HAP-1 (cell line): ENCODE results near the gene HCN2.
A peak's percentile ranks its signal among the peaks of the same experiment; 100 is the strongest.

Experiments
- DNase-seq, 2 experiments: peaks; one replicate each; pipeline ENCODE4 v3.0.0-alpha.2; 2016 to 2020; ENCODE audit warnings: low spot score in 2 of 2
- H3K27me3 ChIP-seq: fragments of 250-450 bp; sonication (Bioruptor Pico); 2 replicates; pipeline ENCODE4 v1.5.1; 2020; ENCODE audit warnings: low read depth, mild to moderate bottlenecking, moderate library complexity
- H3K36me3 ChIP-seq: fragments of 250-450 bp; sonication (Bioruptor Pico); replicated peaks from 2 replicates; pipeline ENCODE4 v1.5.1; 2020; ENCODE audit warnings: mild to moderate bottlenecking
- H3K4me1 ChIP-seq: fragments of 250-450 bp; sonication (Bioruptor Pico); 2 replicates; pipeline ENCODE4 v1.5.1; 2020; ENCODE audit warnings: mild to moderate bottlenecking
- H3K4me3 ChIP-seq: fragments of 250-450 bp; sonication (Bioruptor Pico); 2 replicates; pipeline ENCODE4 v1.5.1; 2020; ENCODE audit warnings: mild to moderate bottlenecking, moderate library complexity
- H3K9me3 ChIP-seq: fragments of 250-450 bp; sonication (Bioruptor Pico); 2 replicates; pipeline ENCODE4 v1.5.1; 2020; ENCODE audit warnings: mild to moderate bottlenecking, moderate library complexity
- in situ Hi-C: fragments of 300-500 bp; cut with MboI; formaldehyde crosslinking; loops from 3 replicates; pipeline ENCODE4 v1.14.3; 2020; ENCODE audit warnings: low sequenced_read_pairs, inconsistent platforms, mixed read lengths

Gene HCN2

DNA sequence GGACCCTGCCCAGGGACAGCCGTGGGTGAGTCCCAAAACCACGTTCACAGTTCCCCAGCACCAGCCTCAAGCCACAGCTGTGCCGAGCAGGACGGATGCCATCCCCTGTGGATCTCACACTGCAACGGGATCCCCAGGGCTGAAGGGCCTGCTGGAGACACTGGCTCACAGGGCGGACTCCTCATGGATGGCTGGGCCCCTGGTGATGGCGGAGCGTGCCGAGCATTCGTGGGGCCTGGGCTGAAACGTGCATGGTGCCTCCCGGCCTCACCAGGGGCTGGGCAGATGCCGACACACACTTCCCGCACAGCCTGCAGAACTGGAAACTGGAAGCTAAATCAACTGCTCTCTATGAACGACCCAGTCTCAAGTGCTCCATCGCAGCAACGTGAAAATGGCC, 63.7 kb downstream of the HCN2 start:
- Histone ChIP-seq H3K4me3 (no peak overlapping the region), H3K9me3 (no peaks in the 10 kb centered on the region), H3K27me3 (no peaks in the 10 kb centered on the region), H3K4me1 (no peaks in the 10 kb centered on the region), H3K36me3 (peaks cover 77% of the 10 kb centered on the region)
- DNase-seq = no peak
- in situ Hi-C loops = no loop called here

DNA sequence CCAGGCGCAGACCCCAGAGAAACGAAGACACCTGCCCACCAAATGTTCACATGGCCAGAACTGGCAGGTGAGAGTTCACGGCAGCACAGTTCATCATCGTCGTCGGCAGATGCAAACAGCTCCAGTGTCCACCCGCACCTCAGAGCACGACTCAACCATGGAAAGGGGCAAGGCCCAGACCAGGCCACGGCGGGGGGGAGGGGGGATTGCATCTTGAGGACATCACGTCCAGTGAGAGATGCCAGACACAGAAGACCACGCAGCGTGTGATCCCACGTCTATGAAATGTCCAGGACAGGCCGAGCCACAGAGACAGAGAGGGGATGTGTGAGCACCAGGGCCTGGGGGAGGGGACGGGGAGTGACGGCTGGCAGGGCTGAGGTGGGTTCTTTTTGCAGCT, 66.0 kb downstream of the HCN2 start:
- in situ Hi-C loops = no loop called here
- Histone ChIP-seq H3K36me3 (peaks cover 76% of the 10 kb centered on the region), H3K4me1 (no peaks in the 10 kb centered on the region; the same call in 1 of the 2 replicates), H3K27me3 (no peaks in the 10 kb centered on the region), H3K4me3 (no peak overlapping the region), H3K9me3 (no peaks in the 10 kb centered on the region)
- DNase-seq = no peak

DNA sequence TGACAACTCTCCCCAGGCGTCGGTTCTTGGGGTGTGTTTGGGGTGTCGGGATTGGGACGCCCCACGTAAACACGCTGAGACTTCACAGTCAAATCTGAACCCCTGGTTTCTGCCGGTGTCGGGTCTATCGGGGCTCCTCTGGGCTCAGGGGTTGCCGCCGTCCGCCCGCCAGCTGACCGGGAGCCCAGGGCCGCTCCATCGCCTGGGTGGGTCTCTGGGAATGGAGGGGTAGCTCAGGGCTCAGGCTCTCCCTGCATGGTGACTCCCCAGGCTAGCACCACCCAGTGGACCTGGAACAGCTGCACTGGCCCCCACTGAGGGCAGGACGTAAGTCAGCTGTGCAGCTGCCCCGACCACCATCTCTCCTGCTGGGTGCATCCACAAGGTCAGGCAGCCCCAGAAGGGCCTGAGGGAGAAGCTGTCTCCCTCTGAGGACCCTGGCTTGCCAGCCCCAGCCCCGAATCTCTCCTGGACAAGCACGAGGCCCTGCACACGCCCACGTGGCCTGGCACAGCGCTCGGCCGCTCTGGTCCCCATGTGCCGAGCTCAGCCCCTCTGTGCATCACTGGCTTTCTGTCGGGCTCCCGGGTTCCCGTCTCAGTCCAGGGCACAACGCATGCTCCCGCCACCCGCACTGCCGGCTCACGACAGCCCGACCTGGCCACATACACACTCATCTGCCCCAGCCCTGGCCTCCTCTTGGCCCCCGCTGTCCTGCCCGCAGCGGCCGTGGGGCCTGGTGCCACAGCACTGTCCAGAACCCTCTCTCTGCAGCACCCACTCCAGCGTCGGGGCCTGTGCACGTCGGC, 67.3 kb downstream of the HCN2 start:
- H3K36me3 ChIP-seq = peaks cover 76% of the 10 kb centered on the region
- no peaks in the 10 kb centered on the region for H3K27me3 ChIP-seq
- H3K9me3 ChIP-seq = no peaks in the 10 kb centered on the region
- DNase-seq = no peak
- no peak overlapping the region for H3K4me3 ChIP-seq
- in situ Hi-C loops = no loop called here
- H3K4me1 ChIP-seq = peaks cover 7% of the 10 kb centered on the region

DNA sequence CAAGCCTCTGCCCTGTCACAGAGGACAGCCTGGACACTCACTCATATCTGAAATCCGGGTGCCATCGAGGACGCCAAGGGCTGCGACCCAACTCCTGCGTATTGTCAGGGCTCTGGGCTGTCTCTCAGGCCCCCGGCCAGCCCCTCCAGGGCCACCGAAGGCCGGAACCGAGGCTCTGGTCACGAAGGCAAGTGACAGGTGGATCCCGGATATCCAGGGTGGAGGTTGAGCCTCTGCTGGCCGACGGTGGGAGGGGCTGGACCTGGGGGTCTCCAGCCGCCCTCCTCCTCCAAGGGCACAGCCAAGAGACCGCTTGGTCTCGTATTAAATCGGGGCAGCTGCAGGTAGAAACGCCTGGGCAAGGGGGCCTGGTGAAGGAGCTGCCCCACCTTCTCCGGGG, 67.9 kb downstream of the HCN2 start:
- Histone ChIP-seq H3K36me3 (peaks cover 76% of the 10 kb centered on the region), H3K9me3 (no peaks in the 10 kb centered on the region), H3K27me3 (no peaks in the 10 kb centered on the region), H3K4me1 (peaks cover 7% of the 10 kb centered on the region), H3K4me3 (no peak overlapping the region)
- DNase-seq = no peak
- in situ Hi-C loops = no loop called here

DNA sequence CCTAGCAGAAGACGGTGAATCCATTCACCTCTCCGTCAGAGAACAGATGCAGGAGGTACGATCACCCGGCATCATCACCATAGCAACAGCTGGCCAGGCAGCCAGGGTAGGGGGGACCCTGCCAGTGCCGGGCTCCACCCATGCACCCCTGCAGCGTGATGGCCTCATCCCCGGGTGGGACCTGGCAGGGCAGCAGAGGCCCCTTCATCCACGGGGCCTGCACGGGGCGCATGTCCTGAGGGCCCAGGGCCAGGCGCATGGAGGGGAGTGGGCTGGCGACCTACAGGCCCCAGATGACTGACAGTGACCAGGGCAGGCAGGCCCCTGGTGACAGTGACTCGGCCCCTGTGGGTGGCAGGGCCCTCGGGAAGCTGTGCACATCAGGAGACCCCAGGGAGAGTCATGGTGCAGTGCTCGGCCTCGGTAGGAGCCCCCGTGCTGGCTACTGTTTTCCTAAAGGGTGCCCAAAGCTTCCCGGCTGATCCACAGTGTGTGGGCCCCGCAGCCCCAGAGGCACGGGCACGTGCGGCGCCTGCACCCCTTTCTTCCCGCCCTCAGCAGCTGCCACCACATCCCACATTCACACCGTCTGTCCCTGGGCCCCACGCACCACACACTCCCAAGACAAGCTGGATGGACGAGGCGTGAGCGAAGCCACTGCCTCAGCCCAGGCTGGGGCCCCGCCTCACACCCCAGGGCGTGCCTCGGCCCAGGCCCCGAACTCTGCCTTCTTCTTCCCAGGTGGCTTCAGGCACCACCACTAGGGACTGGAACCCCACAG, 68.6 kb downstream of the HCN2 start:
- DNase-seq = no peak
- in situ Hi-C loops = no loop called here
- no peak overlapping the region for H3K4me3 ChIP-seq
- no peaks in the 10 kb centered on the region for H3K9me3 ChIP-seq
- peaks cover 75% of the 10 kb centered on the region for H3K36me3 ChIP-seq
- peaks cover 7% of the 10 kb centered on the region for H3K4me1 ChIP-seq
- no peaks in the 10 kb centered on the region for H3K27me3 ChIP-seq

DNA sequence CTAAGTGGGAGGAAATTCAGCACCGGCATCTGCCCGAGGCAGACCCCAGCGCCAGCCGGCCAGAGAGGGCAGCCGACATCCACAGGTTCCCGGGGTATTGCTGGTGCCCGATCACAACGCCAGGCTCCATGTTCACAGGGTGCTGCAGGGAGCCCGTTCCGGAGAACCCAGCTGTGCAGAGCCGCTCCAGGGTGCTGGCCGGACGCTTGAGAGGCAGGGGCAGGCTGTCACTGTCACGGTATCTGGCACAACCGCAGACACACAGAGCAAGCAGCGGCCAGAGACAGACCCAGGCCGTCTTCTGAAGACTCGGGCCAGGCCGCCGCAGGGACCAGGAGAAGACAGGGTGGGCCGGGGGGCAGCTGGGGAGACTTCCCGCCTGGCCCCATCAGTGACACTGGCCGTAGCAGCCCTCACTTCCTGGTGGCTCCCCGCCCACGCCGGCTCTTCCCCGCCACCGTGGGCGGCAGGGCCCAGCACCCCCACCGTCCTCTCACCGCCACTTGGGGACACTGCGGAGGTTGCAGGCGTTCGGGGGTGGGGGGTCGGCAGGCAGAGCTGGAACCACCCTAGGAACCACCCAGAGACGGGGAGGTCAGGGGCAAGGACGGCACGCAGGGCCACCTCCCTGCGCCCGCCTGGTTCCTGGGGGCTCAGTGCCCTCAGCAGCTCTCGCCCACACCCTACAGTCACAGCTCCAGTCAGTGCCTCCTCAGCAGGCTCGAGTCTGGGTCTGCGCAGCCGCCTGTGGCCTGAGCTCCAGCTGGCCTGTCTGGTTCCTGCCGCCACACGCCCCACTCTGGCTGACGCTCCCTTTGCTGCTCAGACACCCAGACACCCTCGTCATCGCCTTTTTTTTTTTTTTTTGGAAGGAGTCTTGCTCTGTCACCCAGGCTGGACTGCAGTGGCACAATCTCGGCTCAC, 69.5 kb downstream of the HCN2 start:
- in situ Hi-C loops = no loop called here
- no peak for DNase-seq

DNA sequence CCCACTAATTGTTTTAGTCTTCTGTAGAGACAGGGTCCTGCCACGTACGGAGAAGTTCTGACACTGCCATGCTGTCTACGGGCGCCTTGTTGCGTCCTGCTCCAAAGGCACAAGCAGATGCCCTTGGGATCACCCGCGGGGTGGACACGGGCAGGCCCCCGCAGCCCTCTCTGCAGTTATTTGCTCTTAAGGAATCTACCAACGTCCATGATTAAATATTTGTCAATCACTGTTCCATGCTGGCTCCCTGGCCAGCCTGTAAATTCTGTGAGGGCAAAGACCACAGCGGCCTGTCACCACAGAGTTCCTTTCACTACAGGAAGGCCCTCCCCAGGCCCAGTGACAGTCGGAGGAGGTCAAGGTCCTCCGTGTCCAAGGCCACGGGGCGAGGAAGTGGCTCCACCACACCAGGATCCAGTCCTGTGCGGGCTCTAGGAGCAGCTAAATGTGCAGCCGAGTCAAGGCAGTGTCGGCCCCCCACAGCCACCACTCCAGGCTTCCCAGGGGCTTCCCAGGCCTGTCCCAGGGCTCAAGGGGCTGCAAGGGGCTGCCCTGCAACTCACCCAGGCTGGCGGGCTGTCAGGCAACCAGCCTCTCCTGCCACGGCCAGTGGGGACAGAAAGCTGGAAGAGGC, 71.2 kb downstream of the HCN2 start:
- Histone ChIP-seq H3K4me3 (peak overlapping the region; percentile 86), H3K9me3 (no peaks in the 10 kb centered on the region), H3K36me3 (peaks cover 56% of the 10 kb centered on the region), H3K27me3 (no peaks in the 10 kb centered on the region), H3K4me1 (peaks cover 12% of the 10 kb centered on the region)
- in situ Hi-C loops = no loop called here
- DNase-seq = no peak

More for the DNA sequence above, 69.5 kb downstream of the HCN2 start:
- Histone ChIP-seq H3K4me3 (no peak overlapping the region), H3K9me3 (no peaks in the 10 kb centered on the region), H3K27me3 (no peaks in the 10 kb centered on the region), H3K36me3 (peaks cover 65% of the 10 kb centered on the region), H3K4me1 (peaks cover 12% of the 10 kb centered on the region)

DNA sequence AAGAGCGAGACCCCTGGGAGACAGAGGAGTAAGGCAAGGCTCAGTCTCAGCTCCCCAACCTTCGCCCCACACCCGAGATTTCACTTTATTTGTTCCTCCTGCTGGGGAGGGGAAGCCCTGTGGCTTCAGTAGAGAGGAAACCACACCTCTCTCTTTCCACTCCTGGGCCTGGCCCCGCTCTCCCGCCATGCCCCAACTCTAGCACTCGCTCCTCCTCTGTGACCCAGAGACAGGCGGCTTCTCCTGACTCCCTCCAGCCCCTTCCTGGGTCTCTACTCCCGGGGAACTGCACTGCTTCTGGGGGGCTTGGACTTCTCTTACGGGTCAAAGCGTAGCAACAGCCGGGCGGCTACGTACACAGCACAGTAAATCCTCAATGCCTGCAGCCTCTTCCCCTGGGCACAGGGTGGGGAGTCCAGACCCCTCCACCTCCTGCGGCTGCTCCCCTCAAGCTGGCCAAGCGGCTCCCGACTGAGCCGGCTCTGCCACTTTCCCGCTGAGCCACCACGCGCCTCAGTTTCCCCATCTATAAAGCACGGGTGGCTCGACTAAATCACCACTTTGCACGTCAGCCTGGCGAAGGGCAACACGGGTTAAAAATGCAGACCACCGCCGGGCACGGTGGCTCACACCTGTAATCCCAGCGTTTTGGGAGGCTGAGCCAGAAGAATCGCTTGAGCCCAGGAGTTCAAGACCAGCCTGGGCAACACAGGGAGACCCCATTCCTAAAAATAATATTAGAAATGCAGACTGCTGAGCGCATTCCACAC, 71.9 kb downstream of the HCN2 start:
- DNase-seq = no peak
- H3K36me3 ChIP-seq = peaks cover 51% of the 10 kb centered on the region

DNA sequence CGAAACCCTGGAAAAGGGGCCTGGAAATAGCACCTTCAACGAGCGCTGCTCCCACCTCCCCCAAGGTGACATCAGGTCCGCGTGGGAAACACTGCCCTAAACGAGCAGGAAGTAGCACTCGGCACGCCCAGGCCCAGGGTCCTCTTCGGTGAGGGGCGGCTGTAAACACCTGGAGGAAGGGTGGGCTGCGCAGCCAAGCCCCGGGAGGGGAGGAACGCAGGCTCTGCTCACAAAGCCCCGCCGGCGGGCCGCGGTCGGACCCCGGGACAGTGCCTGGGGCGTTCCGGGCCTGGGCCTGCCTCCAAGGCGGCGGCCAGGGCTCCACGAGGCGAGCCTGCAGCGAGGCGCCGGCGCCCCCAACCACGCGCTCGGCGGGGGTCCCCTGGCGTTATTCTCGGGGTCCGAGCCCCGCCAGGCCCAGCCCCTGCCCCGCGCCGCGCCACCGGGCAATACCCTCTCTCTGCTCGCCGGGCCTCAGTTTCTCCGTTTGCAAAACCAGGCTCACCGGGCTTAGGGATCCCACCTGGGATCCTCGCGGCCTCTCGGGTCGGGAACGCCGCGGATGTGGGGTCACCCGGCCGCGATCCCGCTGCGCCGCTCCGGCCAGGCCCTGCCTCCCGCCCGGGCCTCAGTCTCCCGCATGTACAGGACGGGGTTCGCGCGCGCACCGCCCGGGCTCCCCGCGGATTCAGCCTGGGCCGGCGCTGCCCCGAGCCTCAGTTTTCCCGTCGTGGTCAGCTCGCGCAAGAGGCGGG, 72.7 kb downstream of the HCN2 start:
- Histone ChIP-seq H3K27me3 (no peaks in the 10 kb centered on the region), H3K4me1 (peaks cover 12% of the 10 kb centered on the region), H3K9me3 (peaks cover 2% of the 10 kb centered on the region; the same call in 1 of the 2 replicates), H3K36me3 (peaks cover 45% of the 10 kb centered on the region), H3K4me3 (peak overlapping the region; percentile 86)
- in situ Hi-C loops = no loop called here
- DNase-seq = peak; percentile 30 to 75

More for the DNA sequence above, 71.9 kb downstream of the HCN2 start:
- no peaks in the 10 kb centered on the region for H3K27me3 ChIP-seq
- peaks cover 2% of the 10 kb centered on the region; the same call in 1 of the 2 replicates for H3K9me3 ChIP-seq
- in situ Hi-C loops = no loop called here
- peaks cover 12% of the 10 kb centered on the region for H3K4me1 ChIP-seq
- peak overlapping the region; percentile 86 for H3K4me3 ChIP-seq

DNA sequence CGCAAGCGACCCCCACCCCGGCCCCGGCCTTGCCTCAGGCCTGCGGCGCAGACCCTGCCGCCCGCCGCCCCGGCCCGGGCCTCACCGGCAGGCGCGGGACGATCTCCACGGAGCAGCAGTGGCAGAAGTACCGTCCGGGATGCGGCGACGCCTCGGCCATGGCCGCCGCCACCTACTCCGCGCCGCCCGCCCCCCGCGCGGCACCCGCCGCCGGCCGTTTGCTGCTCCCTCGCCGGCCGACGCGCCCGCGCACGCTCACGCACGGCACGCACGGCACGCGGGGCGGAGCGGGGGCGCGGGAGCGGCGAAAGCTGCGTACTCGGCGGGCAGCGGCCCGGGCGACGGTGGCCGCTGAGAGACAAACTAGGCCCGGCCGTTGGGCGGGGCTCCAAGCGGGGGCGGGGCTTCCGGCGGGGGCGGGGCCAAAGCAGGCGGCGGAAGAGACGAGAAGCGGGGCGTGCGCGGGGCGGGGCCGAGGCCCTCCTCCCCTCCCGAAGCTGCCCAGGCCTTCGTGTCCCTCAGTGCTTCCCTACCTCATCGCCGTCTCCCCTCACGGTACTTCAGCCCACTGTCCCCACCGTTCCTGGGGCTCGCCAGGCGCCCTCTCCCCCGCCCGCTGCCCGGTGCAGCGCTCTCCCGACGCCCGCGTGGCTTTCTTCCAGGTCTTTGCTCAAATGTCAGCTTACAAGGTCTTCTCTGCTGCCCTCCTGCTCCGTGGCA, 73.4 kb downstream of the HCN2 start, which contains the start of gene RNF126:
Gene RNF126, minus strand, starts transcription at position 253 of the 720 bp plus-strand sequence. Its CDS starts 93 bp downstream, at position 160.
- Histone ChIP-seq H3K9me3 (peaks cover 2% of the 10 kb centered on the region; the same call in 1 of the 2 replicates), H3K36me3 (peaks cover 38% of the 10 kb centered on the region), H3K4me1 (peaks cover 12% of the 10 kb centered on the region), H3K4me3 (peak within 1 kb of the TSS; percentile 86), H3K27me3 (no peaks in the 10 kb centered on the region)
- peak; percentile 87 to 96 for DNase-seq
- in situ Hi-C loops = no loop called here

DNA sequence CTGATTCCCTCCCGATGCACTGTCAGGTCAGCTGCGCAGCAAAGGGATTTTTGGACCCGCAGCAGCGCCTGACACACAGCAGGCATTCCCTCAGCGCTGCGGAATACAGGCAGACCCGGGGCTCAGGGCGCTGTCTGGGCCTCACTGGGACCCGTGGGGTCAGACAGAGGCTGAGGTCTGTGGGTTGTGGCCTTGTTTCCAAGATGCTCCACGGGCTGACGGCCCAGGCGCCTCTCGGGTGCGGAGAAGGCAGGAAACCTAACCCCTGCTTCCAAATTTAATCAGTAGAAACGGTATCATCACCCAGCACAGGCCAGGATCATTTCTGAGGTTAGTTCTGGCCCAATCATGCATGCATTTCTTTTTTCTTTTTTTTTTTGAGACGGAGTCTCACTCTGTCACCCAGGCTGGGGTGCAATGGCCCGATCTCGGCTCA, 74.0 kb downstream of the HCN2 start:
- peaks cover 4% of the 10 kb centered on the region; the same call in 1 of the 2 replicates for H3K9me3 ChIP-seq
- H3K4me3 ChIP-seq = peak overlapping the region; percentile 28
- no peaks in the 10 kb centered on the region for H3K27me3 ChIP-seq
- H3K36me3 ChIP-seq = peaks cover 32% of the 10 kb centered on the region
- in situ Hi-C loops = no loop called here
- DNase-seq = no peak
- H3K4me1 ChIP-seq = peaks cover 12% of the 10 kb centered on the region
